ENCODE measurements around the gene BBS9.

BBS9 gene

GRCh38 chr7:33562996-33563395, 433.6 kb downstream of the BBS9 start:
- DNase-seq, result no peak

GRCh38 chr7:33563651-33564050, 434.3 kb downstream of the BBS9 start:
- DNase-seq, result no peak

GRCh38 chr7:33578166-33578565, 448.8 kb downstream of the BBS9 start:
- no peak for DNase-seq

GRCh38 chr7:33578881-33579672, 449.7 kb downstream of the BBS9 start:
- DNase-seq, result no peak

- no peak for DNase-seq
These were observed 450.3 kb downstream of the BBS9 start for GRCh38 chr7:33579673-33579960.

GRCh38 chr7:33581236-33581635, 451.9 kb downstream of the BBS9 start:
- DNase-seq, result no peak

GRCh38 chr7:33582104-33582503, 452.7 kb downstream of the BBS9 start:
- DNase-seq, result no peak

- no peak for DNase-seq
These were observed 453.2 kb downstream of the BBS9 start for GRCh38 chr7:33582533-33582932.

- no peak for DNase-seq
These were observed 460.5 kb downstream of the BBS9 start for GRCh38 chr7:33589911-33590310.

- no peak for DNase-seq
These were observed 461.6 kb downstream of the BBS9 start for GRCh38 chr7:33590916-33591315.

GRCh38 chr7:33591490-33591889, 462.1 kb downstream of the BBS9 start:
- DNase-seq, result no peak

- no peak for DNase-seq
These were observed 463.4 kb downstream of the BBS9 start for GRCh38 chr7:33592718-33593117.

GRCh38 chr7:33593611-33594010, 464.2 kb downstream of the BBS9 start:
- no peak for DNase-seq

- DNase-seq, result no peak
These were observed 467.3 kb downstream of the BBS9 start for GRCh38 chr7:33596686-33597085.

GRCh38 chr7:33597181-33597580, 467.8 kb downstream of the BBS9 start:
- no peak for DNase-seq

- no peak for DNase-seq
These were observed 471.7 kb downstream of the BBS9 start for GRCh38 chr7:33601101-33601500.

GRCh38 chr7:33601884-33602283, 472.5 kb downstream of the BBS9 start:
- no peak for DNase-seq

- no peak for DNase-seq
These were observed 474.7 kb downstream of the BBS9 start for GRCh38 chr7:33604056-33604455.

- DNase-seq, result no peak
These were observed 481.6 kb downstream of the BBS9 start for GRCh38 chr7:33610918-33611317.

- no peak for DNase-seq
These were observed 483.1 kb downstream of the BBS9 start for GRCh38 chr7:33612442-33612841.

- no peak for DNase-seq
These were observed 485.2 kb downstream of the BBS9 start for GRCh38 chr7:33614357-33615117.

GRCh38 chr7:33616752-33617151, 487.4 kb downstream of the BBS9 start:
- no peak for DNase-seq

GRCh38 chr7:33619264-33619663, 489.9 kb downstream of the BBS9 start:
- no peak for DNase-seq

GRCh38 chr7:33623267-33623666, 493.9 kb downstream of the BBS9 start:
- no peak for DNase-seq

GRCh38 chr7:33624215-33624614, 494.9 kb downstream of the BBS9 start:
- DNase-seq, result no peak
